HEK293T (cell line): ENCODE measurements around the gene NPC1L1.
"Not testable (repeated sequence)": the region's sequence is repeated elsewhere in the genome, so short reads cannot be mapped to it uniquely, and the experiment has no call there.

Source experiments
- ARNT ChIP-seq: fragments of 450-650 bp; IDR thresholded peaks from 2 replicates; pipeline ENCODE4 v1.6.1; 2017; ENCODE audit warnings: mild to moderate bottlenecking
- CTBP1 ChIP-seq: fragments of 450-650 bp; IDR thresholded peaks from 2 replicates; pipeline ENCODE4 v1.6.1; 2016; ENCODE audit warnings: borderline replicate concordance
- FOXA1 ChIP-seq: fragments of 450-650 bp; IDR thresholded peaks from 2 replicates; pipeline ENCODE4 v1.6.1; 2016; ENCODE audit warnings: mild to moderate bottlenecking
- FOXM1 ChIP-seq: fragments of 450-650 bp; IDR thresholded peaks from 2 replicates; pipeline ENCODE4 v1.6.1; 2017; ENCODE audit warnings: mild to moderate bottlenecking, borderline replicate concordance
- HDGF ChIP-seq: fragments of 450-650 bp; IDR thresholded peaks from 2 replicates; pipeline ENCODE4 v1.6.1; 2017; ENCODE audit warnings: antibody characterized with exemption, borderline replicate concordance
- NFRKB ChIP-seq: fragments of 450-650 bp; IDR thresholded peaks from 2 replicates; pipeline ENCODE4 v1.6.1; 2016; ENCODE audit warnings: mild to moderate bottlenecking, moderate library complexity
- SP1 ChIP-seq: fragments of 450-650 bp; IDR thresholded peaks from 2 replicates; pipeline ENCODE4 v1.6.1; 2017
- SUZ12 ChIP-seq: fragments of 450-650 bp; IDR thresholded peaks from 2 replicates; pipeline ENCODE4 v1.6.1; 2016; ENCODE audit warnings: mild to moderate bottlenecking

DNA sequence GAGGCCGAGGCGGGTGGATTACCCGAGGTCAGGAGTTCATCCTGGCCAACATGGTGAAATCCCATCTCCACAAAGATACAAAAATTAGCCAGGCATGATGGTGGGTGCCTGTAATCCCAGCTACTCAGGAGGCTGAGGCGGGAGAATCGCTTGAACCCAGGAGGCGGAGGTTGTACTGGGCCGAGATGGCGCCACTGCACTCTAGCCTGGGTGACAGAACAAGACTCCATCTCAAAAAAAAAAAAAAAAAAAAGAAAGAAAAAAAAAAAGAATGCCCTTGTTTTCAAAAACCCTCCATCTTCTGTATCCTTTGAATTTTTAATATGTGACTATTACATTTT, 21.5 kb upstream of the NPC1L1 start:
- not testable (repeated sequence) for TF ChIP-seq FOXA1, FOXM1, ARNT, HDGF, SP1, NFRKB, SUZ12, CTBP1
